A549 treated with AZD9567 at 1 μM for 4 hours (cell line): ENCODE data around the gene FRYL. TPM values are rescaled to one million over a fixed set of nuclear protein-coding genes. Genes with fewer than 3 reads are reported as not detected.

Experiments used
- total RNA-seq: library from RNA; stranded (reverse); fragments of 200-300 nt; extraction: Qiagen RNA extraction; gene quantifications from 5 replicates; pipeline ENCODE4 v1.2.3, GENCODE V29; 2022; ENCODE audit not compliant: insufficient read depth

The FRYL gene
- 7.1 to 12.9 TPM (median 9.2 TPM) in 5 replicates for total RNA-seq

GRCh38 chr4:48779998-48780864 lies at the start of gene FRYL:
Gene FRYL (minus strand): TSS chr4:48780279. CDS start chr4:48634410, 145,869 bp downstream.

DNA sequence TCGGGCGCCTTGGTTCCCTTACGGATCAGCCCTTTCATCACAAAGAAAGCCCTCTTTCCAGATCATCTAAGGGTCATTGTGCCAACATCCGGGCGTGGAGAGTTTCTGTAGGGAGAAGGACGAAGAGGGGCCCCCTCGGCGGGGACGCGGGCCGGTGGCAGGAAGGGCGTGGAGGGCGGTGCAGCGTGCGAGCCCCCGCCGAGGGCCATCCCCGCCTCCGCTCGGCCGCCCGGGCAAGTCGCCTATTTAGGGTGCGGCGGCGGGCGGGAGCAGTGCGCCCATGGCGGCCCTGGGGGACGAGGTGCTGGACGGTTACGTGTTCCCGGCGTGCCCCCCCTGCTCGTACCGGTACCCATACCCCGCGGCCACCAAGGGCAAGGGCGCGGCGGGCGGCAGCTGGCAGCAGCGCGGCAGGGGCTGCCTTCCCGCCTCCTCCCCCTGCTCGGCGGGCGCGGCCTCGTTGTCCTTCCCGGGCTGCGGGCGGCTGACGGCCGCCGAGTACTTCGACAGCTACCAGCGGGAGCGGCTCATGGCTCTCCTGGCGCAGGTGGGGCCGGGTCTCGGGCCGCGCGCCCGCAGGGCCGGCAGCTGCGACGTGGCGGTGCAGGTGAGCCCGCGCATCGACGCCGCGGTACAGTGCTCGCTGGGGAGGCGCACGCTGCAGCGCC lies 289.9 kb downstream of the FRYL start, which contains the start of gene ZAR1:
Gene ZAR1, plus strand, starts transcription at position 241 of the 668 bp plus-strand sequence. Its CDS starts 40 bp downstream, at position 281.

DNA sequence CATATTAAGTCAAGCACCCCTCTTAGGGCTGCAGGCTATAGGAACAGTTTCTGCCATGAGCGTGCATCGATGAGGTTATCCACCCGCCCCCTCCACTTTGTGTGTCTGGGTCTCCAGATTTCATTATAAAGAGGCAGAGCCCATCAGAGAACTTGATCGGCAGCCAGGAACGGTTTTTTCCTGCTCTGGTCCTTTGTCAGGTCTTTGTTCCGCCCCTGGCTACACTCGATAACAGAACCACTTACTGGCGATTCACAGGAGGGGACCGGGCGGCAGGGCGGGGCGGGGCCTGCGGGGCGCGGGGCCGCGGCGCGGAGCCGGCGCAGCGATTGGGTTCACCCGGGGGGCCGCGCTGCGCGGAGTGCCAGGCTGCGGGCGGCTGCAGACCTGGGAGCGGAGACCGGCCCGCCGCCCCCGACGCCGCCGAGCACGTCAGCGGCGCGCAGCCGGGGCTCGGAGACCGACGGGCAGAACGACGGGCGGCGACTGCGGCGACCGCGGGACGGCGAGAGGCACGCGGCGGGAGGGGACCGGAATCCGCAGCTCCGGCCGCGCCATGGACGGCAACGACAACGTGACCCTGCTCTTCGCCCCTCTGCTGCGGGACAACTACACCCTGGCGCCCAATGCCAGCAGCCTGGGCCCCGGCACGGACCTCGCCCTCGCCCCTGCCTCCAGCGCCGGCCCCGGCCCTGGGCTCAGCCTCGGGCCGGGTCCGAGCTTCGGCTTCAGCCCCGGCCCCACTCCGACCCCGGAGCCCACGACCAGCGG lies 296.9 kb downstream of the FRYL start, which contains the start of gene SLC10A4:
Gene SLC10A4, plus strand, starts transcription at position 338 of the 771 bp plus-strand sequence. Its CDS starts 219 bp downstream, at position 557.

Other genes starting within 250 kb of the FRYL start
- 121 to 148 TPM (median 126 TPM) in 5 replicates for gene OCIAD1, start 50.8 kb upstream of the FRYL start, total RNA-seq
- 92.9 to 146 TPM (median 101 TPM) in 5 replicates for gene OCIAD2, start 126.5 kb upstream of the FRYL start, total RNA-seq
- gene CWH43, start 206.0 kb upstream of the FRYL start, total RNA-seq = not detected in 5 replicates